ENCODE measurements around the gene SLC9A7. TPM values are rescaled to one million over a fixed set of nuclear protein-coding genes. Genes with fewer than 3 reads are reported as not detected.

Gene SLC9A7
- total RNA-seq, 1 donor from 2014 or later: 43.8 TPM

Other genes starting within 250 kb of the SLC9A7 start
- gene ZNF674, start 213.7 kb downstream of the SLC9A7 start, total RNA-seq: 2.1 and 2.6 TPM in 2 replicates
- gene CHST7, start 185.4 kb downstream of the SLC9A7 start, total RNA-seq: 6.5 and 6.9 TPM in 2 replicates
- 6.3 and 7.6 TPM in 2 replicates for gene RP2, start 77.9 kb upstream of the SLC9A7 start, total RNA-seq
- gene JADE3, start 153.3 kb upstream of the SLC9A7 start, total RNA-seq: 1.5 and 1.6 TPM in 2 replicates